ENCODE measurements around the gene NUBPL. TPM values are rescaled to one million over a fixed set of nuclear protein-coding genes. Genes with fewer than 3 reads are reported as not detected.

NUBPL gene
- total RNA-seq, 1 experiment from 2014 or later: 5.7 TPM

- TF ChIP-seq REST (IDR thresholded peaks at IDR 0.05; ENCODE audit: insufficient read depth in 1 of 2, low read depth in 2 of 2, low read length in 1 of 2) (no peak), CTCF (IDR thresholded peaks at IDR 0.05) (no peak), SIN3A (IDR thresholded peaks at IDR 0.05; ENCODE audit: borderline replicate concordance, insufficient read depth, low read depth, low read length) (no peak), POLR2AphosphoS5 (IDR thresholded peaks at IDR 0.05; ENCODE audit: low read depth, low read length) (no peak), TCF7L2 (IDR thresholded peaks at IDR 0.05; ENCODE audit: low read depth, low read length) (no peak)
- Histone ChIP-seq H3K4me3 (ENCODE audit: low read depth in 2 of 2, low read length in 2 of 2) (no peak overlapping the region), H3K27ac (ENCODE audit: low read length) (no peak overlapping the region), H3K9me3 (ENCODE audit: control insufficient read depth, insufficient read depth, low read depth, low read length) (no peaks in the 10 kb centered on the region), H3K36me3 (ENCODE audit: control insufficient read depth, insufficient read depth, low read length) (no peaks in the 10 kb centered on the region), H3K27me3 (ENCODE audit: control insufficient read depth, insufficient read depth, low read length) (peaks cover 2% of the 10 kb centered on the region; the same call in 1 of the 2 replicates), H3K4me1 (ENCODE audit: control insufficient read depth, insufficient read depth, low read length) (peaks cover 3% of the 10 kb centered on the region; the same call in 1 of the 2 replicates)
- no TSS peak for BruUV-seq (replicated peaks)
- in situ Hi-C loops (cut with HindIII; ENCODE audit: low pct_unique_long_range_greater_than_20kb, low sequenced_read_pairs): no loop called here
- DNase-seq (ENCODE audit: low read depth, low spot score) (no peak), ATAC-seq (no peak)
- CTCF ChIA-PET: no interaction called here
- intact Hi-C loops (cut with micrococcal nuclease; ENCODE audit: unreplicated experiment): no loop called here
- POLR2A ChIA-PET: no interaction called here
These were observed 5.0 kb upstream of the NUBPL start for GRCh38 chr14:31556191-31556590.

GRCh38 chr14:31559939-31560338 is 1.3 kb upstream of the NUBPL start:
- no peak for ATAC-seq
- ChIA-PET POLR2A (no interaction called here), CTCF (no interaction called here)
- Histone ChIP-seq H3K4me3 (ENCODE audit: low read depth in 2 of 2, low read length in 2 of 2) (no peak overlapping the region), H3K27me3 (ENCODE audit: control insufficient read depth, insufficient read depth, low read length) (no peaks in the 10 kb centered on the region), H3K27ac (ENCODE audit: low read length) (no peak overlapping the region), H3K9me3 (ENCODE audit: control insufficient read depth, insufficient read depth, low read depth, low read length) (no peaks in the 10 kb centered on the region), H3K4me1 (ENCODE audit: control insufficient read depth, insufficient read depth, low read length) (peaks cover 3% of the 10 kb centered on the region; the same call in 1 of the 2 replicates), H3K36me3 (ENCODE audit: control insufficient read depth, insufficient read depth, low read length) (peaks cover 2% of the 10 kb centered on the region; the same call in 1 of the 2 replicates)
- DNase-seq (ENCODE audit: low read depth, low spot score): no peak
- TF ChIP-seq TCF7L2 (IDR thresholded peaks at IDR 0.05; ENCODE audit: low read depth, low read length) (no peak), SIN3A (IDR thresholded peaks at IDR 0.05; ENCODE audit: borderline replicate concordance, insufficient read depth, low read depth, low read length) (no peak), REST (IDR thresholded peaks at IDR 0.05; ENCODE audit: insufficient read depth in 1 of 2, low read depth in 2 of 2, low read length in 1 of 2) (no peak), POLR2AphosphoS5 (IDR thresholded peaks at IDR 0.05; ENCODE audit: low read depth, low read length) (no peak), CTCF (IDR thresholded peaks at IDR 0.05) (no peak)
- intact Hi-C loops (cut with micrococcal nuclease; ENCODE audit: unreplicated experiment) (no loop called here), in situ Hi-C loops (cut with HindIII; ENCODE audit: low pct_unique_long_range_greater_than_20kb, low sequenced_read_pairs) (no loop called here)
- BruUV-seq (replicated peaks): no TSS peak
